HFFc6 (cell line): Measurements from ENCODE around the gene DDX10. TPM values are rescaled to one million over a fixed set of nuclear protein-coding genes. Genes with fewer than 3 reads are reported as not detected.

Source experiments
- DNase-seq: peaks from one replicate; pipeline ENCODE4 v3.0.0-alpha.2; 2018
- H3K27ac Mint-ChIP-seq: 2 replicates; pipeline ENCODE4 v1.8.0; 2020; ENCODE audit warnings: mild to moderate bottlenecking, mixed read lengths
- H3K27me3 Mint-ChIP-seq: 2 replicates; pipeline ENCODE4 v1.8.0; 2021; ENCODE audit warnings: mild to moderate bottlenecking, moderate library complexity, mixed read lengths; ENCODE audit not compliant: insufficient read depth
- H3K36me3 Mint-ChIP-seq: 2 replicates; pipeline ENCODE4 v1.8.0; 2021; ENCODE audit warnings: low read depth, mixed read lengths
- H3K4me1 Mint-ChIP-seq: 2 replicates; pipeline ENCODE4 v1.8.0; 2020; ENCODE audit warnings: low read depth, mixed read lengths
- H3K4me3 Mint-ChIP-seq: 2 replicates; pipeline ENCODE4 v1.8.0; 2020; ENCODE audit warnings: mild to moderate bottlenecking, moderate library complexity, mixed read lengths
- H3K9me3 Mint-ChIP-seq: 2 replicates; pipeline ENCODE4 v1.8.0; 2020; ENCODE audit warnings: mild to moderate bottlenecking, mixed read lengths
- total RNA-seq, 6 experiments: library from RNA; stranded (reverse); fragmentation: NEBNext Ultra II Directional; extraction: Animal tissue kit (Norgen Biotek cat#: 25700); gene quantifications; 2 replicates in 1 of 6; 3 replicates in 5 of 6; pipeline ENCODE4 v1.2.3, GENCODE V29; 2021
- TF ChIP-seq, protein P1 (sequence below): fragments of 200-600 bp; sonication (generic); IDR thresholded peaks from 2 replicates; pipeline ENCODE4 v1.5.0; 2021; ENCODE audit warnings: antibody characterized with exemption, mild to moderate bottlenecking

DDX10 gene
- total RNA-seq, 6 experiments from 2014 or later = 24.5 to 45.5 (median 33.5) TPM

DNA sequence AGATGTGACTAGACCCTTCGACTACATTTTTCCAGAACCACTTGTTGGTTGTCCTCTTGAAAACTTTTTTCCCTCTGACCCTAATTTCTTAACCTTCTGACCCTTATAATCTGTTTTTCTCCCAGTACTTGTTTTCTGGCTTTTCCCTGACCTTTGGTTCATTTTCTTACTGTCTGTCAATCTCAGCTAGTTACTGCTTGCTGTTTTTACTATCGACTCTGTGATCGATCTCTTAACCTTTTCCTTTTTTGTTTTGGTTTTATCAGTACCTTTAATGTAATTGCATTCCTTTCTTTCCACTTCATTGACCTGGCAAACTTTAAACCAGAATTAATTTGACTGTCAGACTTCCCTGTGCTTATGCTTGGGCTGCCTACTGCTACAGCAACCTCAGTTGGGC is 92.8 kb downstream of the DDX10 start:
- Mint-ChIP-seq H3K4me1 (peaks cover 51% of the 10 kb centered on the region), H3K27me3 (no peaks in the 10 kb centered on the region), H3K27ac (no peak overlapping the region), H3K36me3 (no peaks in the 10 kb centered on the region), H3K9me3 (no peaks in the 10 kb centered on the region), H3K4me3 (no peak overlapping the region)
- TF ChIP-seq, protein P1, sequence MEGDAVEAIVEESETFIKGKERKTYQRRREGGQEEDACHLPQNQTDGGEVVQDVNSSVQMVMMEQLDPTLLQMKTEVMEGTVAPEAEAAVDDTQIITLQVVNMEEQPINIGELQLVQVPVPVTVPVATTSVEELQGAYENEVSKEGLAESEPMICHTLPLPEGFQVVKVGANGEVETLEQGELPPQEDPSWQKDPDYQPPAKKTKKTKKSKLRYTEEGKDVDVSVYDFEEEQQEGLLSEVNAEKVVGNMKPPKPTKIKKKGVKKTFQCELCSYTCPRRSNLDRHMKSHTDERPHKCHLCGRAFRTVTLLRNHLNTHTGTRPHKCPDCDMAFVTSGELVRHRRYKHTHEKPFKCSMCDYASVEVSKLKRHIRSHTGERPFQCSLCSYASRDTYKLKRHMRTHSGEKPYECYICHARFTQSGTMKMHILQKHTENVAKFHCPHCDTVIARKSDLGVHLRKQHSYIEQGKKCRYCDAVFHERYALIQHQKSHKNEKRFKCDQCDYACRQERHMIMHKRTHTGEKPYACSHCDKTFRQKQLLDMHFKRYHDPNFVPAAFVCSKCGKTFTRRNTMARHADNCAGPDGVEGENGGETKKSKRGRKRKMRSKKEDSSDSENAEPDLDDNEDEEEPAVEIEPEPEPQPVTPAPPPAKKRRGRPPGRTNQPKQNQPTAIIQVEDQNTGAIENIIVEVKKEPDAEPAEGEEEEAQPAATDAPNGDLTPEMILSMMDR = no peak
- no peak for DNase-seq

- no peak for DNase-seq
- H3K4me3 Mint-ChIP-seq = no peak overlapping the region
- H3K27me3 Mint-ChIP-seq = no peaks in the 10 kb centered on the region
- no peaks in the 10 kb centered on the region for H3K36me3 Mint-ChIP-seq
- TF ChIP-seq, protein P1 = no peak
- H3K27ac Mint-ChIP-seq = no peak overlapping the region
- no peaks in the 10 kb centered on the region for H3K9me3 Mint-ChIP-seq
- H3K4me1 Mint-ChIP-seq = peaks cover 46% of the 10 kb centered on the region
These were observed 93.6 kb downstream of the DDX10 start for GRCh38 chr11:108758458-108758857.

DNA sequence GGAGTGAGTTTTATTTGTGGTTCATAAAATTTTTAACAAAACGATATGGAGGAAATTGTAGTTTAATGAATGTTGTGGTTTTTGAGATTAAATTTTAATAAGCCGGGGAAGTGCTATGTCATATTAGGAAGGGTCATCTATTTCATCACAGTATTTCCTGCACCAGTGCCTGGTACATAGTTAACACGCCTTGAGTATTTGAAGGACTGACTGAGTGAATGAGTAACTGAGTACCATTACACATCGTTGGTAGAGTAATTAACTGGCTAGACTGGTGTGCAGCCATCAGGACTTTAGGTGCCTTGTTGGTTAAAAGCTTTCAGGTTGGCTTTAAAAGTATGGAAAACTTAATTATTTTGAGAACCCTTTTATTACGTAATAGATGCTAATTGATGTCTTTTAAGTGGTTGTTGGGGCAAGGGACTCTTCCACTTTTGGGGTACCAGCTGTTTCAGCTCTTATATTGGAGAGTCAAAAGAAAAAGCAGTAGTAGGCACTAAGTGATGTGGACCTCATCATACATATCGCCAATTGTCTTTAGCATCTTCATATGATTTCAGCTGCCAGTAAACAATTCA is 101.8 kb downstream of the DDX10 start:
- Mint-ChIP-seq H3K9me3 (no peaks in the 10 kb centered on the region), H3K4me3 (no peak overlapping the region), H3K27ac (no peak overlapping the region), H3K27me3 (no peaks in the 10 kb centered on the region), H3K4me1 (no peaks in the 10 kb centered on the region), H3K36me3 (peaks cover 12% of the 10 kb centered on the region)
- TF ChIP-seq, protein P1 = no peak
- DNase-seq = no peak

- Mint-ChIP-seq H3K27ac (no peak overlapping the region), H3K36me3 (peaks cover 18% of the 10 kb centered on the region), H3K27me3 (no peaks in the 10 kb centered on the region), H3K4me3 (no peak overlapping the region), H3K4me1 (peaks cover under 1% of the 10 kb centered on the region), H3K9me3 (no peaks in the 10 kb centered on the region)
- TF ChIP-seq, protein P1 = no peak
- no peak for DNase-seq
These were observed 103.5 kb downstream of the DDX10 start for GRCh38 chr11:108768370-108768769.

GRCh38 chr11:108768964-108769363 is 104.1 kb downstream of the DDX10 start:
- DNase-seq = no peak
- TF ChIP-seq, protein P1 = no peak
- Mint-ChIP-seq H3K4me1 (peaks cover 7% of the 10 kb centered on the region), H3K27ac (no peak overlapping the region), H3K9me3 (no peaks in the 10 kb centered on the region), H3K36me3 (peaks cover 18% of the 10 kb centered on the region), H3K4me3 (no peak overlapping the region), H3K27me3 (no peaks in the 10 kb centered on the region)
